SK-N-MC (cell line): ENCODE results near the gene UBE2R2.

Source experiments
- EZH2 ChIP-seq: fragments of 200-600 bp; sonication (generic); IDR thresholded peaks from one replicate; pipeline ENCODE4 v1.6.1; 2017; ENCODE audit warnings: antibody characterized with exemption
- FOXP2 ChIP-seq: optimal IDR thresholded peaks from 2 replicates; pipeline ENCODE3; 2011; ENCODE audit warnings: mild to moderate bottlenecking, moderate library complexity; ENCODE audit not compliant: insufficient read depth; ENCODE audit errors: extremely low read length, control extremely low read depth
- POLR2AphosphoS5 ChIP-seq: IDR thresholded peaks from 2 replicates; pipeline ENCODE4 v1.6.1; 2012; ENCODE audit warnings: mild to moderate bottlenecking, low read depth, low read length, borderline replicate concordance

- TF ChIP-seq EZH2: no peak
- TF ChIP-seq POLR2AphosphoS5: no peak
- TF ChIP-seq FOXP2: no peak
Measured at GRCh38 chr9:33780276-33780675, 36.7 kb upstream of the UBE2R2 start.
